ENCODE measurements around the gene MKRN1. TPM values are rescaled to one million over a fixed set of nuclear protein-coding genes. Genes with fewer than 3 reads are reported as not detected.
"Not testable (repeated sequence)": the region's sequence is repeated elsewhere in the genome, so short reads cannot be mapped to it uniquely, and the experiment has no call there.

Gene MKRN1
- total RNA-seq, 1 donor from 2014 or later: 69.2 TPM

GRCh38 chr7:140435252-140435895 lies 43.9 kb downstream of the MKRN1 start:
- H3K4me3 ChIP-seq (ENCODE audit: low read depth, low read length): no peak overlapping the region
- TF ChIP-seq CTCF (conservative IDR thresholded peaks at IDR 0.05; ENCODE audit: low read depth, low read length): no peak
- no peak for DNase-seq (ENCODE audit: low read depth)

- no peak for DNase-seq (ENCODE audit: low read depth)
- no peak overlapping the region for H3K4me3 ChIP-seq (ENCODE audit: low read depth, low read length)
- TF ChIP-seq CTCF (conservative IDR thresholded peaks at IDR 0.05; ENCODE audit: low read depth, low read length): no peak
Observed at GRCh38 chr7:140433396-140433795, 45.9 kb downstream of the MKRN1 start.

- no peak for DNase-seq (ENCODE audit: low read depth)
- TF ChIP-seq CTCF (conservative IDR thresholded peaks at IDR 0.05; ENCODE audit: low read depth, low read length): no peak
- H3K4me3 ChIP-seq (ENCODE audit: low read depth, low read length): no peak overlapping the region
Observed at GRCh38 chr7:140426130-140426529, 53.2 kb downstream of the MKRN1 start.

GRCh38 chr7:140425718-140426117 lies 53.6 kb downstream of the MKRN1 start:
- no peak for DNase-seq (ENCODE audit: low read depth)
- no peak for TF ChIP-seq CTCF (conservative IDR thresholded peaks at IDR 0.05; ENCODE audit: low read depth, low read length)
- H3K4me3 ChIP-seq (ENCODE audit: low read depth, low read length): no peak overlapping the region

GRCh38 chr7:140423501-140423900 lies 55.8 kb downstream of the MKRN1 start:
- no peak for DNase-seq (ENCODE audit: low read depth)
- no peak overlapping the region for H3K4me3 ChIP-seq (ENCODE audit: low read depth, low read length)
- no peak for TF ChIP-seq CTCF (conservative IDR thresholded peaks at IDR 0.05; ENCODE audit: low read depth, low read length)

- no peak overlapping the region for H3K4me3 ChIP-seq (ENCODE audit: low read depth, low read length)
- DNase-seq (ENCODE audit: low read depth): no peak
- no peak for TF ChIP-seq CTCF (conservative IDR thresholded peaks at IDR 0.05; ENCODE audit: low read depth, low read length)
Observed at GRCh38 chr7:140421521-140421920, 57.8 kb downstream of the MKRN1 start.

- no peak for TF ChIP-seq CTCF (conservative IDR thresholded peaks at IDR 0.05; ENCODE audit: low read depth, low read length)
- no peak overlapping the region for H3K4me3 ChIP-seq (ENCODE audit: low read depth, low read length)
- no peak for DNase-seq (ENCODE audit: low read depth)
Observed at GRCh38 chr7:140418653-140419052, 60.7 kb downstream of the MKRN1 start.

GRCh38 chr7:140418156-140418472 lies 61.2 kb downstream of the MKRN1 start:
- not testable (repeated sequence) for DNase-seq (ENCODE audit: low read depth); H3K4me3 ChIP-seq (ENCODE audit: low read depth, low read length)

All from epithelial cell of proximal tubule (primary cell).